GM21737 (cell line): ENCODE measurements around the gene KRT25.

Experiments
- ATAC-seq: cut with Tn5 transposase; IDR thresholded peaks from one replicate; pipeline ENCODE4 v1.9.1; 2021; ENCODE audit warnings: mild to moderate bottlenecking, moderate library complexity; ENCODE audit not compliant: unreplicated experiment

Gene KRT25, protein sequence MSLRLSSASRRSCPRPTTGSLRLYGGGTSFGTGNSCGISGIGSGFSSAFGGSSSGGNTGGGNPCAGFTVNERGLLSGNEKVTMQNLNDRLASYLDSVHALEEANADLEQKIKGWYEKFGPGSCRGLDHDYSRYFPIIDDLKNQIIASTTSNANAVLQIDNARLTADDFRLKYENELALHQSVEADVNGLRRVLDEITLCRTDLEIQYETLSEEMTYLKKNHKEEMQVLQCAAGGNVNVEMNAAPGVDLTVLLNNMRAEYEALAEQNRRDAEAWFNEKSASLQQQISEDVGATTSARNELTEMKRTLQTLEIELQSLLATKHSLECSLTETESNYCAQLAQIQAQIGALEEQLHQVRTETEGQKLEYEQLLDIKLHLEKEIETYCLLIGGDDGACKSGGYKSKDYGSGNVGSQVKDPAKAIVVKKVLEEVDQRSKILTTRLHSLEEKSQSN

DNA sequence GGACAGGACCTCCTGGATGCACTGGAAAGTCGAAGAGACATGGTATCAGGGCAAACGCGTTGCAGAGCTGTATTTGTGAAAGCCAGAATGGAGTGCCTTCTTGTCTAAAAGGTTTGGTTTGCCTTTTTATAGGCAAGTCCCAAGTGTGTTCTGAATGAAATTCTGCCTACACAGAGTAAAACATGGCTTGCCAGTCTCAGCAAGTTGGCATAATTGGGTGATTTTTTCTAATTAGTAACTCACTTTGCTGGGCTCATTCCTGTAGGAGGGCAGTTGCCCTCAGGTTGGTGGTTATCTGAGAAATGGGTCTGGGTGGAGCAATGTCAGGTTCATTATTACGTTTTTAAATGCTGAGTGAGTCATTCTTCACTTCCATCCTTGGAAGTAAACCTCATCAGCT lies at the start of gene KRT25:
Gene KRT25 (minus strand): TSS at position 101 of the 400 bp plus-strand sequence. CDS start 60 bp downstream, at position 41.
- ATAC-seq = no peak

DNA sequence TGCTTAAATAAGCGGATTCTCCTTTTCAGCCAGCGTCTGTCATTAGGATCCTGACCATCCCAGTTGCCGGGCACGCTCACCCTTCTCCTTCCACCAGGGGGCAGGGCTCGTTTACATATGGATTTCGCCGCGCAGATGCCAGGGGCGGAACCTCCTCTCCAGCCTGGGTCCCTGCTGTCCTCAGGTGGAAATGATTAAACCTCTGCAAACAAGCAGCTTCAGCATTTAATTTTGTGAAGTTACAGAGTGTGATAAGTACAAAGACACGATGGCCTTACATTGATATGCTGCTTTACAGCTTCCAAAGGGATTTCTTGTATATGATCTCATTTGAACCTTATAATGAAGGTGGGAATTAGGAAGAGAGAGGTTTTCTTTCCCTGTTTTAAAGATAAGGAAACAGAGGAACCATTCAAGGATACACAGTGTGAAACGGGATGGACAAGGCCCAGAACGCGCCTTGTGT lies 48.5 kb upstream of the KRT25 start:
- ATAC-seq = no peak

DNA sequence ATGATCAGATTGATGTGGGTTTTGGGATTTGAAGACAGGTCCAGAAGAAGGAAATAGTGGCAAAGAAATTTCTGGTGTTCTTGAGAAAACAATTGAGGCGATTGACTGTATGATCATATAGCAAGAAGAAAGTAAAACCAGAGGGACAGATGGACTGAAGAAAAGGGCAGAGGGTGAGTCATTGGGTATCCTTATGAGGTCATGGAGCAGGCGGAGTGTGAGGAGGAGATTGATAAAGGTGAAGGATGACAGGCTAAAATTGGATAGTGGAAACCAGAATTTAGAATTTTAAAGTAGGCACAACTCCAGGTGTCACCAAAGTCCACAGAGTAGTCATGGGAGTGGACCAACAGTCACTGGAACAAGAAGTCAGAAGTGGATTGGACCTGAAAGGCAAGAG lies 46.0 kb upstream of the KRT25 start:
- no peak for ATAC-seq

DNA sequence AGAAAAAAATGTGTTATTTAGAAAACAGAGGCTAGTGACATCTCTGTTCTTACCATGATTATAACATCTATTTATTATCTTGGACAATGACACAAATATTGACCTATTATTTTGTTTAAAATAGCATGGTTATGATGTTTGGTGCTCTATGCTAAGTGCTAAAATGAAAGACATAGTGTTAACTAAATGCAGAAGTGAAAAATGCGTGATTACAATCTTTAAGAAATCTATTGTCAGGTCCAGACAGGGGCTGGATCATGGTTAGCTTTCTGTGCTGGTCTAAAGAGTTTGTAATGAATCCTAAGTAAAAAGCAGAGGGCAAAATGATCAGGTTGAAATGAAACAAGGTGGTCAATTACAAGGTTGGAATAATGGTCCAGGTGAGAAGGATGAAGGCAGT lies 45.2 kb upstream of the KRT25 start:
- ATAC-seq = no peak

DNA sequence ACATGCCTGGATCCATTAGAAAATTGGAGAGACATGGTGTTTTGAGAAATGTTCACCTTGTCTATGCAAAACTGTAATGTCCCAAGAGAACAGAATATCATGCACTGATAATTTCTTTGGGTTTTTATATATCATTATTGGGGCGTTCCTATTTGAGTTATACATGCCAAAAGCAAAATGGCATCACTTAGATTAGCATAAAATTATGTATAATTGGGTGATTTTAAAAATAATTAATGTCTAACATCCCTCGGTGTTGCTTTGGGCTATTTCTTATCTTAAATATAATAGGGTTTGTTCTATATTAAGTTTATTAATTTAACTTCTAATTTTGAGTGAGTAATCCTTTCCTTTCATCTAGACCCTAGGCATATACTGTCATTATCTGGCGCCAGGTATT lies 44.7 kb upstream of the KRT25 start, which contains the start of gene KRT28:
Gene KRT28 (minus strand): TSS at position 101 of the 400 bp plus-strand sequence. CDS start 66 bp downstream, at position 35.
- no peak for ATAC-seq

DNA sequence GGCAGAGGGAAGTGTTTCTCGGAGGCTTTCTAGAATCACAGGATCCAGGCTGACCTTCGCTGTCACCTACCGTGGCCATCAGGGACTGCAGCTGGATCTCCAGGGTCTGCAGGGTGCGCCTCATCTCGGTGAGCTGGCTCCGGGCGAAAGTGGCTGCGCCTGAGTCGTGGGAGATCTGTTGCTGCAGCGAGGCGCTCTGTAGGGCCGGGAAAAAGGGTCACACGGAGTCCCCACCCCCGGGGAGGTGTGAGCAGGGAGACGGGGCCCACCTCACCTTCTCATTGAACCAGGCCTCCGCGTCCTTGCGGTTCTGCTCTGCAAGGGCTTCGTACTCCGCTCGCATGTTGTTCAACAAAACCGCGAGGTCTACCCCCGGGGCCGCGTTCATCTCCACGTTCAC lies 41.7 kb upstream of the KRT25 start:
- no peak for ATAC-seq

DNA sequence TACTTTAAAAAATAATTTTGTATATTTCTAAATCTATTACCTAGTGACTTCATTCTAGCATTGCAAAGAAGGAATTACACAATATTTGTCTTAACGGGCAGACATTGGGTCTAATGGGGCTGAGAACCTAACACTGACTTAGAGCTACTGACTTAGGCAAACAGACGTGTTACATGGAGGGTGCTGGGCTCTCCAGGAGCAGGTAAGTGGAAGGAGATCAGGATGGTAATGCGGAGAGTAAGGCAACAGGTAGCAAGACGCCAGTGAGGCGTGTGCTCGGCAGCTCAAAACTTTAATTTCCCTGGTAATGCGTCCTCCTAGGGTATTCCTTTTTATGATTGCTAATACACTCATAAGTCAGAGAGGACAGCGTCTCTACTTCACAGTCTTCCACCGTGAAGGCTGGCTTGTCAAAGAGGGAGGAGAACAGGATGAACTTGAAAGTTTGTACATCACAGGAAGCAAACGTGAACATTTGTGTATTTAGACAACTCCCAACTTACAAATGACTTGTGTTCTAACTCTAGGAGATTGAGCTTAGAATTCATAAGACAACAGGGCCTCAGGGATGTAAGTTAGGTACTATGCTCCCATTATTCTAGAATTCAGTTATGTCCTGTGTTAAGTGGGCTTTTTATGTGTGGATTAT lies 40.0 kb upstream of the KRT25 start:
- no peak for ATAC-seq

DNA sequence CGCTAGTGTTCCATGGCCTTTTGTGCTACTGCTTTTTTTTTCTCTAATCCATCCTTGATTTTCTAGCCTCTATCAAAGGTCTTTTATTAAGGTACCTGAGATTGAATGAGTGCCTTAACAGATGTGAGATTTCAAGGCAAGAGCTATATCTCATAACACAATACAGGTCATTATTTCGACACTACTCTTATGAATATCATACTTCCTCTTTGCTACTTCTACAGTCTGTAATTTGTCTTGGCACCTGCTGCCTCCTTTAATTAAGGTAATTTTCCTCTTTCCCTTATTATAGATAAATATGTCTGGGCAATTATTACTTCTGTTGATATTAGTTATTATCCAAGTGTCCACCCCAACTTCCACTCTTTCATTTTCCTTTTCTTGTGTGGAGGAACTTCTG lies 39.3 kb upstream of the KRT25 start:
- no peak for ATAC-seq

DNA sequence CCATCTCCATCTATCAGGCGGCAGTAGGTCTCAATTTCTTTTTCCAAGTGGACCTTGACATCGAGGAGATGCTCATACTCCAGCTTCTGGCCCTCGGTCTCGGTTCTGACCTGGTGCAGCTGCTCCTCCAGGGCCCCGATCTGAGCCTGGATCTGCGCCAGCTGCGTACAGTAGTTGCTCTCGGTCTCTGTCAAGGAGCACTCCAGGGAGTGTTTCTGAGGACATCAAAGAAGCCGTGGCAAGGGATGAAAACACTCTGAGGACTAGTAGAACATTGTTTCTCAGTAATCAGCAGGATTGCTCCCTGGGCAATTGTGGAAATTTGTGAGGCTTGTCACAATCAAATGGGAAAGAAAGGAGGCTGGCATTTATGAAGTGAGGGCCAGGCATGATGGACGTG lies 38.7 kb upstream of the KRT25 start:
- ATAC-seq = no peak

DNA sequence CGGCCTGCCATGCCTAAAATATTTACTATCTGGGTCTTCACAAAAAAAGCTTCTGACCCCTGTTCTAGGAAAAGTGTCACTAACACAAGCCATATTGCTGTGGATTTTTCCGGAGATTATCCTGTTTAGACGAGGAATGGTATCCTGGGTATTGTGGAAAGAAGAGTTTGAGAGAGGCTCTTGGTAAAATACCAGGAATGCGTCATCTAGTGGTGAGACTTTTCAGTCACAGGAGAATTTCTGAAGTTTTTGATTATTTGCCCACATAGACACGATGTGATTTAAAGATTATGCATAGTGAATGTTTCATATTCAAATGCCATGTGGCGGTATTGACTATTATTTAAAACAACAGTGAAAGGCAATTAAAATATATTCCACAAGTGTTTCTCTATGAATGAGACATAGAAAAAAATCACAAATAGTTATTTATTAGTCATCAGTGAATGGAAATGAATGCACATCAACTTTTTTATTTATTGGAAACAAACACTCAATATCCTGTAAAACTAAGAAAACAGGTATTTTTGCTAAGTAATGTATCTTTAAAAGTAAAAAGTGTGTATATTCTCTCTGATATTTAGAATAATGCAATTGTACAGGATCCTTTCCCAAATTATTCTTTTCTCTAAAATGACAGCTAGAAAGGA lies 36.8 kb upstream of the KRT25 start:
- no peak for ATAC-seq

DNA sequence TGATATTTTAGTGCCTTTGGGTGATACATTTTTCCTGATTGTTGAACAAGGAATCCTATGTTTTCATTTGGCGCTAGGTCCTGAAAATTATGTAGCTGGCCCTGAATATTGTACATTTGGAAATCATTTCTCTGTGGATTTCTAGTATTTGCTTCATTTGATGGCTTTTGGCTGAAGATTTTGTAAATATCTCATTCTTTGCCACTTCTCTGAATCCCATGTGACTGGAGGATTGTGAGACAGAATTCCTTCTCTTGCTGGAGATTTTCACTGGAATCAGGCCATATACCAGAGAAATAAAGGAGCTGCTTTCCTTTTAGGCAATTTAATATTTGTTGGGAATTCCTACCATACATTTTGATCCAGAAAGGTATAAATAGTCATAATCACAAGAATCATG lies 36.0 kb upstream of the KRT25 start:
- no peak for ATAC-seq

DNA sequence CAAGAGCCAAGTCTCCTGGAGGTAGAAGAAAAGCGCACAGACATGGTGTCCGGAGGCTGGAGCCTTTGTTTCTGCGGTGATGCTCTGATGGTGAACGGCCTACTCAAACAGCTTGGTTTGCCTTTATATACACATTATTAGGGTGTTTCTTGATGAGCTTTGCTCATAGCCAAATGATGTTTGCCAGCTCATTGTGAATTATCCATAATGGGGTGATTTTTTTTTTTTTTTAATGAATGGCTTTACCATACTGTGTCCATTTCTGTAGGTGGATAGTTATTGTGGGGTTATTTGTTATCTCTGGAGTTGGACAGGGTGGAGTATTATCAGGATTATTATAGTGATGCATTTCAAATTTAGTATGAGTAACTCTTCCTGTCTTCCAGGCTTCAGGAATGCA lies 27.3 kb upstream of the KRT25 start, which contains the start of gene KRT27:
Gene KRT27 (minus strand): TSS at position 101 of the 400 bp plus-strand sequence. CDS start 57 bp downstream, at position 44.
- no peak for ATAC-seq

DNA sequence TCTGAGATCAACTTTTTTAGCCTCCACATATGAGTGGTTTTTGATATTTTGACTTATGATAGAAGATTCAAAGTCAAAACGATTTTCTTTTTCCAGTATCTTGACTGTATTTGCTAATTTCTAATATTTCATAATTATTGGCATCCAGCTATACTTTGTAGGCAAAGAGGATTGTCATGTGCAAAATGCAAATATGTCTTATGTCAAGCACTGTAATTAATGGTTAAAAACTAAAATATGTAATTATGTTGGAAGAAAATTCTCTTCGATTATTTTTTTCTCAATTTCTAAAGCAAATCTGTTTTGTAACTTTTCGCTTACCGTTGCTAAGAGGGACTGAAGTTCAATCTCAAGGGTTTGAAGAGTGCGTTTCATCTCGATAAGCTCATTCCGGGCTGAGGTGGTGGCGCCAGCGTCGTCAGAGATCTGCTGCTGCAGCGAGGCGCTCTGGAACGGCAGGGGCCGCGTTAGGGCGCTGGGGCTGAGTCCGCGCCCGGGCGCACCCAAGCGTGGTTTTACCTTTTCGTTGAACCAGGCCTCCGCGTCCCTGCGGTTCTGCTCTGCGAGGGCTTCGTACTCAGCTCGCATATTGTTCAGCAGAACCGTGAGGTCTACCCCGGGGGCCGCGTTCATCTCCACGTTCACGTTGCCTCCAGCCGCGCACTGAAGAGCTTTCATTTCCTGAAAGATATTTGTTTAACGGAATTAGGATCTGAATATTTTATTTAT lies 24.2 kb upstream of the KRT25 start:
- ATAC-seq = no peak

DNA sequence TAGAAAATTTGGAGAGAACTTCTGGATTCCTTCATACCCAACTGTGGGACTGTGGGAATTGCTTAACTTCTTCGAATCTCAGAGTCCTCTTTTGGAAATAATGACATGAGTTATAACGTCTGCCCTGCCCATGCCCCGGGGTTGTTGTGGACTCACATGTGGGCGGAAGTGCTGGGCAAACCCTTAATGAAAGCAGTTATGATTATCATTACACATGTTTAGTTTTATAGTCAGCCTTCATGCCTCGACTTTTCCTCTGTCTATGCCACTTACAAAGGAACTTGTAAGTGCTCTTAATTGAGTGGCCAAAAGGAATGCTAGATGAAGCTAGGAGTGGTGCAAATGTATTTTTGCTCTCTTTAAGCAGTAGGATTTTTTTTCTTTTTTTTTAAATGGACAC lies 23.3 kb upstream of the KRT25 start:
- ATAC-seq = no peak

DNA sequence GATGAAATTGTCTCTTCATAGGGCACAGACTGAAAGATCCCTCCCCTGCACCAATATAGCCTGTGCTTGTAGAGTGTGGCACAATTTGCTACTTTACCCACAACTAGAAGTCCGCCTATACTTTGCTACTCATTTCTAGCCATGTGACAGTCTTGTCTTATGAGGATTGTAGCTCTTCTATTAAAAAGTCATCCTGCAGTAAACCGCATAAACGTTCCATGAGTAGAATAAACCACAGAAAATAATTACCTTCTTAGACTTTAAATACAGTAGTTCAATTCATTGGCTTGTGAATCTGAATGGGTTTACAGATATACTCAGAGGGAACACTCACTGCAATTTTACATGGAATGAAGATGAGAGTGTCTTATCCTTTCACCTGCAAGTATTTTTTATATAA lies 22.8 kb upstream of the KRT25 start:
- no peak for ATAC-seq

DNA sequence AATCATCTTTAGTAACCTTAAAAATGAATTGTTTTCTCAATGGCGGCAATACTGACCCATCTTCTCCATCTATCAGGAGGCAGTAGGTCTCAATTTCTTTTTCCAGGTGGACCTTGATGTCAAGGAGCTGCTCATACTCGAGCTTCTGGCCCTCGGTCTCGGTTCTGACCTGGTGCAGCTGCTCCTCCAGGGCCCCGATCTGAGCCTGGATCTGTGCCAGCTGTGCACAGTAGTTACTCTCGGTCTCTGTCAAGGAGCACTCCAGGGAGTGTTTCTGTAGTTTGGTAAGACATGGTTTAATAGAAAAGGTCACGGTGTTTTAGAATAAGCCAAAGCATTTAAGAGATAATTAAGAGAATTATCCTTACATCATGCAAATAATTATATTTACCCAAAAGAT lies 22.3 kb upstream of the KRT25 start:
- no peak for ATAC-seq

DNA sequence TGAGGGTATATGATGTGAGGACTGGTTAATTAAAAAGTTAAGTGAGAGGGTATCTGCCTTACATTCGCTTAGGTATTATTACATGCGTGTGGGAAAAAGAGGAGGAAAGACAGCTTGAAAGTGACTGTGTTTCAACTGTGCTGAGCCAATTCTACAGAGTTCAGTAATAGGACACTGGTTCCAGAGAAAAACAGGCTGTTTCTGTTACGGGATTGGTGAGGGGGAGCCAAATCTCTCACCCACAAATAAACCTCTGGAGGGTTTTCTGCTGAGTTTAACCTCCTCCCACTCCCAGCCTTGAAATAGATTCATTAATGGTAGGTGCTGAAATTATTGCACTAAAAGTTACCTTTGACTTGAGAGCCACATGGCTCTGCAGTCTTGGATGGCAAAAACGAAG lies 20.8 kb upstream of the KRT25 start:
- no peak for ATAC-seq

DNA sequence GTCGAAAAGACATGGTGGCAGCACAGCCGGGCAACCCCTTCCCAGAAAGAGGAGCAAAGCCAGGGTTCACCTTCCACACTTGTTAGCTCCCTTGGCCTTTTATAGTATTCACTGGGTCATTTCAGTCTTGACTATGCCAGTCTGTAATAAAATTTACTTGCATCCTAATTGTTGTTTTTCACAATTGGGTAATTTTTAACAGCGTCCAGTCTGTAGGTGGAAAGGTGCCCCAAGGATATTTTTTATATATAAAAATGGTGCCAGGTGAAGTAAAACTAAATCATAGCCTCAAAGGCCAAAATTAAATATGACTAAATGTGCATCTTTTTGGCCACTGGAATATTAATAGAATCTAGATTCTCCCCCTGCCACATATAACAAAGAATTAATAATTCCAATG lies 17.0 kb upstream of the KRT25 start, which contains the start of gene KRT26:
Gene KRT26 (minus strand): TSS at position 101 of the 400 bp plus-strand sequence. CDS start 88 bp downstream, at position 13.
- no peak for ATAC-seq

DNA sequence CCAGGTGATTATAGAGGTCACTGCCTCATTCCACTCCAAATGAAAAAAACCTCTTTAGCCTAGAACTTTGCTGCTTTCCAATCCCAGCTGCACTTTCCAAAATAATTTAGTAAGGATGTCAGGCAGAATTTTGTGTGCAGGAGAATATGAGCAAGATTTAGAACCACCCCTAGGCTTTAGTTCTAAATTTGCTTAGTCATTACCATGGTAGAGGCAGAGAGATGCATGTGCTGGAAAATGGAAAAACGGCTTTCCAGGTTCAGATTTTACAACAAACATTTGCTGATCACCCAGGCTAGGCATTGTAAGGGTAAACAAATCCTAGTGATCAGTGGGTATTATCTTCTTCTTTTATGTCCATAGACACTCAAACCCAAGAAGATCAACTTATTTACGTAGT lies 10.5 kb upstream of the KRT25 start:
- no peak for ATAC-seq

DNA sequence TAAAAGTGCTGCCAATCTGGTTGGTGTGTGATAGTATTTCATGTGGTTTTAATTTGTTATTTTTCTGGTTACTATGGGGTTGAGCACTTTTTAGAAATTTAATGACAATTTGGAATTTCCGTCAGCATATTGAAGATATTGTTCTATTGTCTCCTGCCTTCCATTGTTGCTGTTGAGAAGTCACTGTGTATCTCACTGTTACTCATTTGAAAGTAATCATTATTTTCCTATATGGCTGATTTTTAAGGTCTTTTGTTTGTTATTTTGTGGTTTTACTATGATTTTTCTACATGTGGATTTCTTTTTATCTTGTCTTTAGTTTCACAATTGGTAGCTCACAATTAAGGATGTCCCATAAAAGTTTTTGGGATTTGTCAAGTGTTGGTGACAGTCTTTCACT lies 8.6 kb upstream of the KRT25 start:
- no peak for ATAC-seq
